ENCODE results near the gene NALCN.

- TF ChIP-seq CTCF (IDR thresholded peaks at IDR 0.05) (no peak), POLR2A (IDR thresholded peaks at IDR 0.05) (no peak)
Observed at GRCh38 chr13:101465877-101466276, 49.6 kb upstream of the NALCN start.

Data from prostate gland (tissue), 2 donors.